NCI-H510A treated with DMSO at 0.1 percent for 48 hours (cell line): ENCODE results near the gene DUXA.
"Not testable (repeated sequence)": the region's sequence is repeated elsewhere in the genome, so short reads cannot be mapped to it uniquely, and the experiment has no call there.

Experiments
- DNase-seq: peaks from one replicate; lab custom pipeline; 2025; lab: John Stamatoyannopoulos, UW

The DUXA gene

DNA sequence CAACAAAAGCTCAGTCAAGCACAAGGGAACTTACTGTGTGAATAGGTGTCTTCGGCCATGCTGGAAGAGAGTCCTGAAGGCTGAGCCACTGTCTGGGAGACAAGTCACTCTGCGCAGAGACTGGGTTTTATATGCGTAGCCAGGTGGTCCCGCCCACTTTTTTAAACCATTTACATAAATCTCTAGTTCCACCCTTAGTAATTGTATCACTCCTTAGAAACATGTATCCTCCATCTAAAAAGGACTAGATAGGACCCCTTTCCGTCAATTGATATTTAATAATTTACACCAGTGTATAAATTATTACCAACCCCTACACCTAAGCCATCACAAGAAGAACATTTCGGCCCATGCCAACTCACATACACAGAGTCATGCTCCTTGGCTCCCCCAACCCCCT lies at the start of gene DUXA:
Gene DUXA (minus strand): TSS at position 101 of the 400 bp plus-strand sequence. CDS start 42 bp downstream, at position 59.
- DNase-seq, result no peak

DNA sequence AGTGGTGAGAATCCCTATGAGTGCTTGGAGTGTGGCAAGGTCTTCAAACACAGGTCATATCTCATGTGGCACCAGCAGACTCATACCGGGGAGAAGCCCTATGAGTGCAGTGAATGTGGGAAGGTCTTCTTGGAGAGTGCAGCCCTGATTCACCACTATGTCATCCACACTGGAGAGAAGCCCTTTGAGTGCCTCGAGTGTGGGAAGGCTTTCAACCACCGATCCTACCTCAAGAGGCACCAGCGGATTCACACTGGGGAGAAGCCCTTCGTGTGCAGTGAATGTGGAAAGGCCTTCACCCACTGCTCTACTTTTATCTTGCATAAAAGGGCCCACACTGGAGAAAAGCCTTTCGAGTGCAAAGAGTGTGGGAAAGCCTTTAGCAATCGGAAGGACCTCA lies 44.8 kb upstream of the DUXA start:
- no peak for DNase-seq

DNA sequence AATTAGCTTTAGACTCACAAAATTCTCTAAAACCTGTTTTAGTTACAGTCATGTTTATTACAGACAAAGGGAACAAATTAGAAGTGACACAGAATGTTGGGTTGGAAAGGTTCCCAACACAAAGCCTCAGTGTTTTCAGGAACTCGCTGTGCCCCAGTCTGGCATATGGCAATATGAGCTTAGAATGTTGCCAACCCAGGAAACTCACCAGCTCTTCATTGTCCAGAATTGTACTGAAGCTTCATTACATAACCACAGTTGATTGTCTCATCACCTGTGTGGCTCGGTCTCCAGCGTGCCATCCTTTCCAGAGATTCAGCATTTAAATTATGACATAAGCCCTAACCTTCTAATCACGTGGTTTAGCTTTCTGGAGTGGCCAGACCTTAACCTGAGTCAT lies 43.1 kb upstream of the DUXA start:
- DNase-seq, result no peak

DNA sequence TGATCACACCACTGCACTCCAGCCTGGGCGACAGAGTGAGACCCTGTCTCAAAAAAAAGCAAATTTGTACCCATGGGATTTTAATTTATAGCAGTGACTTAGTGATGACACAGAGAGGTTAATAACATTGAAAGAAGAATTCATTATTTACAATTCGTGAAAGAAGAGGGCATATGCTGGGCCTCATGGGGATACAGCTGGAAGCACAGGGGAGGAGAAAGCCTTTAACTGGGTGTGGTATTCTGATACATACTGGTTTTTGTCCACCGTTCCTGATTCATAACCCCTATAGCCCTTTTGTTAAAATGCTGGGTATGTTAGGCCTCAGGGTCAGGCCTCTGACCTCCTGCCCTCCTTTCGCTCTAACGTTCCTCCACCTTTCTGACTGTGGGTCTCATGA lies 34.9 kb upstream of the DUXA start:
- no peak for DNase-seq

DNA sequence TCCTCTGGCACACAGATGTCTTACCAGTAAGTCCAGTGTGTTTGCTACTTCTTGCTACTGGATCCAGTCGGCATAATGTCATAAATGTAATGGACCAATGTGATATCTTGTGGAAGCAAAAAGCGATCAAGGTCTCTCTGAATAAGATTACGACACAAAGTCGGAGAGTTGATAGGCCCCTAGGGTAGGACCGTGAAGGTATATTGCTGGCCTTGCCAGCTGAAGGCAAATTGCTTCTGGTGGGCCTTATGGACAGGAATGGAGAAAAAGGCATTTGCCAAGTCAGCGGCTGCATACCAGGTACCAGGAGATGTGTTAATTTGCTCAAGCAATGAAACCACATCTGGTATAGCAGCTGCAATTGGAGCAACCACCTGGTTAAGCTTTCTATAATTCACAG lies 30.6 kb upstream of the DUXA start:
- not testable (repeated sequence) for DNase-seq

DNA sequence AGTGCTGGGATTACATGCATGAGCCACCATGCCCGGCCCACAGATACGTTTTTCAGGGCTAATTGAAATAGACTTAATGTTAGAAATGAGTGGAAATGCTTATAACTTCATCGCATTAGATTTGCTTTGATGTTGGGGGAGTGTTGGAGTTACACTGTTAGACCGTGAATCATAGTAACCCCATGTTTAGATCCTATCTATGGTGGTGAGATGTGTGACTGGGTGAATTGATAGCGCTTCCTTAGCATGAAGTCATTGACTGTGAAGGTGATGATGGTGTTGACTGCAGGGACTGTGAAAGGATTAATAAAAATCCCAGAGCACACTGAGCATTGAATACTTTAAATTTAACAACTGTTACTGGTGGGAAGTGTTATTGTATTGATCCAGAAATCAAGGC lies 25.7 kb upstream of the DUXA start:
- DNase-seq, result no peak

DNA sequence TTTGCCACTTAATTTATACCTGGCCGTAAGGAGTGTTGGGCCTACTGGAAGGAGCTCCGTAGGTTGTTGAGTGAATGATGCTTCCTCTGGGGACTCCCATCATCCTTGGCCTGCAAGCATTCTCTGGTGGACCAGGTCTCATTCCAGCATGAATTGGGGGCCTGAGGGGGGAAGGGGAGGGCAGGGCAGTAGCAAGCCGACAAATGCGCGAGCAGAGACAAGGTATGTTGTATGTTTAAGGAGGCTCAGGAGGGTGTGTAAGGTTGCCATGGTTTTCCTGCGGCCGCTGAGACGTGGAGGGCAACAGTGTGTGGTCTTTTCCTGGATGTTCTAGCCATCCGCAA lies 24.8 kb upstream of the DUXA start:
- no peak for DNase-seq

DNA sequence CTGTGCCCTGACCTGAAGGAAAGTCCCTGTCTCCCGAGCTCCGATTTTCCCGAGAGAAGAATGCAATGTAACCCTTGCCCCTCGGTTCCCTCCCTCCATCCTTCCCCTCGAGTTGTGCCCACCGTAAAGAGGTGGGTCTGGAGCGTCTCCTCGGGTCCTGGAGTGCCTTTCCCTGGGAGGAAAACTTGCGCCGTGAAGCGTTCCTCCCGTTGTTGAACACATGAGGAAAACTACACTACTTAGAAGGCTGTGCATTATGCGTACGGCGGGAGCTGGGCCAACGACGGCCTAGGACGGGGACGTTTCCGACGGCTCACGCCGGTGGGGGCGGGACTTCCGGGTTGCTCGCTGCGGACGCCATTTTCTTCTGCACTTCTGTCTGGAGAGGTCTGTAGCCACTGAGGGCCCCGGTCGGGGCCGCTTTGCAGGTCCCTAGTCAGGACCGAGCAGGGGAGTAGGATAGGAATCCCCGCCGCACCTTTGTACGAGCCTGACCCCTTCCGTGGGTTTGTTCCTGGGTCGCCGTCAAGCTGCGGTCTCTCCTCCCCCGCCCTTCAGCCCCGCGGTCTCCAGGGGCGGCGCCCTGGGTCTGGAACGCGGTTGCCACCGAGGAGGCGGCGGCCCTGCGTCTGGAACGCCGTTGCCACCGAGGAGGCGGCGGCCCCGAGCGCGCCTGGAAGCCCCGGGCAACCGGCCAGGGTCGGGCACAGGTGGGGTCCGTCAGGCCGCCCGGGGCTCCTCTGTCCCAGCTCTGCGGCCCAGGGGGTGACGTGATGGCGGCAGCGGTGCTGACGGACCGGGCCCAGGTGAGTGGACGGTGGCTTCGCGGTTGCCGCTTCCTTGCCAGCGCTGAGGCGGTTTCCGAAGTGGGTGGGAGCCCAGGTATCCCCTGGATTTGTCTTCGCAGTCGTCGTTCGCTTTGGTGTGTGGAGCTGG lies 24.1 kb upstream of the DUXA start, which contains the start of gene ZNF264:
Gene ZNF264 (plus strand): TSS at position 360 of the 936 bp plus-strand sequence. CDS start 414 bp downstream, at position 774.
- DNase-seq, result peak; percentile 87

DNA sequence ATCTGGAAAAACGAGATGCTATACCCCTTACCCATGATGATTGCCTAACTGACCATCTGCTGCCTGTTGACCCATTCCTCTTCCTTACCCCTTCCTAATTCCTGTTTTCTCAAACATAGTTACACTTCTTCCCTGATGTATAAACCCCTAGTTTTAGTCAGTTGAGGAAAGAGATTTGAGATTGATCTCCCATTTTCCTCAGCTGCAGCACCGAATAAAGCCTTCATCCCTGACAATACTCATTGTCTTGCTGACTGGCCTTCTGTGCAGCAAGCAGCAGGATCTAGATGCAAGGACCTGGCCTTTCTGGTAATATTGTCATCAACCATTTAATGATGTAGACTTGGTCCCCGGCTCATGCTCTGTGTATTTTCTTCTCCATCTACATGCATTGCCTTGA lies 23.0 kb upstream of the DUXA start:
- DNase-seq, result no peak

DNA sequence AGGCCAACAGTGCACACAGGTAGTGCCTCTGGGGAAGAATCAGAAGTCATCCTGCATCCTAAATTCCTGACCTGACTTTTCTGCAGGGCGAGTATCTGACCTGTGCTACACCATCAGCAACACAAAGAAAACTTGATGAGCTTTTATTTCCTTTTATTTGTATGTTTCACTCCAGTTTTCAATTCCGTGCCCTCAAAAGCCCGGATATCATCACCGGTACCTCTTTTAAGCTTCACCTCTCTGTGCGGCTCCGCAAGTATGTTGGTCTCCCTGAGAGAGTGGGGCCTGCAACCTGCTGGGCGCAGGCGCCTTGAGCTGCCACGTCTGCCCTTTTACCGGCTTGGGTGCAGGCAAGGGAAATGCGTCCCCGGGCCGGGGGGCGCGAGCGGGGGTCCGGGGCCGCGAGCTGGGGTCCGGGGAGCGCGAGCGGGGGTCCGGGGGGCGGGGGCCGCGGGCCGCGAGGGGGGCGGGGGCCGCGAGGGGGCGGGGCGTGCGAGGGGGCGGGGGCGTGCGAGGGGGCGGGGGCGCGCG lies 4.3 kb upstream of the DUXA start:
- DNase-seq, result no peak

DNA sequence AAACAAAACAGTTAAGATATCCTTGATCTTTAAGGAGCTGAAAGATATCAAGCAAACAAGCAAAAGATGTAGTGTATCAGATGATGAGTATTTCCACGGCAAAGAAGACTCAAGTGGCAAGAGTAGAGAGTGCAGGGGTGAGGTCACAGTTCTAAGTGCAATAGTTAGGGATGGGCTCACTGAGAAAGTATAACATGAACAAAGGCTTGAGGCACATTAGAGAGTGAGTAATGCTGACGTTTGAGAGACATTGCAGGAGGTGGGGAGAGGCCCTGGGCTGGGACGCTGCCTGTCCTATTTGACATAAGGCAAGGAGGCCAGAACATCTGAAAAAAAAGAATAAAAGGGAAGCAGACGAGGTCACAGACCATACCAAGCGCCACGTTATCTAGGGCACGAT lies 1.4 kb downstream of the DUXA start:
- no peak for DNase-seq

DNA sequence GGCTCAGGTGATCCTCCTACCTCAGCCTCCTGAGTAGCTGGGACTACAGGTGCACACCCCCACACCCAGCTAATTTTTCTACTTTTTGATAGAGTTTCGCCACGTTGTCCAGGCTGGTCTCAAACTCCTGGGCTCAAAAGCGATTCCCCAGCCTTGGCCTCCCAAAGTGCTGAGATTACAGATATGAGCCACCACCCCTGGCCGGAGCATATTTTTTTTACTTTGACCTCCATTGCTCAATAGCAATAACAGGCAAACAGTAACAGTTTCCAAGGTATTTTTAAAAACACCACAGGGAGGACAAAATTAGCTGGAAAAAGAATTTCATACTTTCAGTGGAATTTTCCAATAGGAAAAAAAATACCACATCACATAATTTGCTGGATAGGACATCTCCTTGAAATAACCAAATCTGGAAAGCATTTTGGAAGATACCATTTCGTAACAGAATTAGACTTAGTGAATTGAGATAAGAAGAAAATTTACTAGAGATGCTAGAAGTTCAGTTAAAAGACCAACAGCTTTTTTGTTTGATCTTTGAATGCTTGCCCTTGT lies 5.2 kb downstream of the DUXA start:
- DNase-seq, result no peak

DNA sequence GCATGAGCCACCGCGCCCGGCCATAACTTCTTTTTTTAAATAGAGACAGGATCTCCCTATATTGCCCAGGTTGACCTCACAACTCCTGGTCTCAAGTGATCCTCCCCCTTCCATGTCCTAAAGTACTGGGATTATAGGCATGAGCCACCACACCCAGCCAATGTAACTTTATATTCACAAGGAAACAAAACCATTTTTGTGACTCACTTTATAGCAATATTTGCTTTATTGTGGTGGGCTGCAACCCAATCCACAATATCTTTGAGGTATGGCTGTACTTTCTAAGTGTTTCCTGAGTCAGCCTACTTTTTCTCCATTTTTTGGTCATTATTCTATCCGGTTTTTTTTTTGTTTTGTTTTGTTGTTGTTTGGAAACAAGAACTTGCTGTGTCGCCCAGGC lies 14.4 kb downstream of the DUXA start:
- DNase-seq, result no peak

DNA sequence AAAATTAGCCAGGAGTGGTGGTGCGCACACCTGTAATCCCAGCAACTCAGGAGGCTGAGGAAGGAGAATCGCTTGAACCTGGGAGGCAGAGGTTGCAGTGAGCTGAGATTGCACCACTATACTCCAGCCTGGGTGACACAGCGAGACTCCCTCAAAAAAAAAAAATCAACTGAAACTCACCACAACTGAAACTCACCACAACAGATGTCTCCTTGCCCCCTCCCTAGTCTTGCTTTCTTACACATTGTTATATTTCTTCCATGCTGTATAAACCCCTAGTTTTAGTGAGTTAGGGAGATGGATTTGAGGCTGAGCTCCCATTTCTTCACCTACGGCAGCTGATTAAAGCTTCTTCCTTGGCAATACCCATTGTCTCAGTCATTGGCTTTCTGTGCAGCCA lies 25.6 kb downstream of the DUXA start:
- no peak for DNase-seq

DNA sequence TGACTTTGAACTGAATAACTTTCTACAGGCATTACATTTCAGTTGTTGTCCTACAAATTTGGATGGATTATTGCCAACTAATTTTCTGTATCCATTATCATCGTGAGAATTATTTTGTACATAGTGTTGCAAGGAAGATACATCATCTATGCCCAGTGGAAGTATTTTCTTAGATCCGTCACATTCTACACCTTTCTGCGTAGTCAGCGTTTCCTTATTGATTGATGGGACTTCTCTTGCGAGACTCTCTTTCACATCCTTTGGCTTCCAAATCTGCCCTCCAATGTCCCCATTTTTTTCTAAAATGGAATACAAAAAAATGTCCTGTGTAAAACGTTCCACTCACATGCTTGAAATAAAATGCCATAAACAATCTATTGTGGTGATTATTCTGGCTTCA lies 31.5 kb downstream of the DUXA start:
- no peak for DNase-seq

DNA sequence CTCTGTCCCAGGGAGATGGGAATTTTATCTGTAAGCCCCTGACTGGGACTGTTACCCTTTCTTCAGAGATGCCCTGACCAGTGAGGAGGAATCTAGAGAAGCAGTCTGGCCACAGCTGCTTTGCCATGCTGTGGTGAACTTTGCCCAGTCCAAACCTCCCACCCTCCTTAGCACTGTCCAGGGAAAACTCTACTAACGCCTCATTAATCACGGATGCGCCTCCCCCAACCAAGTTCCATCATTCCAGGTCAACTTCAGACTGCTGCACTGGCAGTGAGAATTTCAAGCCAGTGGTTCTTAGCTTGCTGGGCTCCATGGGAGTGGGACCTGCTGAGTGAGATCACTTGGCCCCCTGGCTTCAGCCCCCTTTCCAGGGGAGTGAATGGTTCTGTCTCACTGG lies 39.9 kb downstream of the DUXA start:
- not testable (repeated sequence) for DNase-seq

DNA sequence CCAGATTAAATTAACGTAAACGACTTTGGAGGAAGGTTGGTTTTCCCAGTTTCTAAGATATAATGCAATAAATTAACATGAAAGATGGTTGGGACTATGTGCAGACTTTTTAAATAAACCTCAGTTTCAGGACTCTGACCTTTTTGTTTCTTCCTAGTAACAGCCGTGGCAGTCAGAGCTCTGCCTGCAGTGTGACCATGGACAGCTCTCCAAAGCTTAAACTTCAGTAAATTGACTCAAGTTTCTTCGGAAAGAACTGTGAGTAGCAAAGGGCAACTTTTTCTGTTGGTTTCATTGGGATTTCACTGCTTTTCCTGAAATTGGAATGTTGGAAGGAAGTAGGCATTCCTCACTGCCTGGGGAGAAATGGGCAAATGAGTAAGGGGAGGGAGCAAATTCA lies 43.4 kb downstream of the DUXA start:
- DNase-seq, result no peak

DNA sequence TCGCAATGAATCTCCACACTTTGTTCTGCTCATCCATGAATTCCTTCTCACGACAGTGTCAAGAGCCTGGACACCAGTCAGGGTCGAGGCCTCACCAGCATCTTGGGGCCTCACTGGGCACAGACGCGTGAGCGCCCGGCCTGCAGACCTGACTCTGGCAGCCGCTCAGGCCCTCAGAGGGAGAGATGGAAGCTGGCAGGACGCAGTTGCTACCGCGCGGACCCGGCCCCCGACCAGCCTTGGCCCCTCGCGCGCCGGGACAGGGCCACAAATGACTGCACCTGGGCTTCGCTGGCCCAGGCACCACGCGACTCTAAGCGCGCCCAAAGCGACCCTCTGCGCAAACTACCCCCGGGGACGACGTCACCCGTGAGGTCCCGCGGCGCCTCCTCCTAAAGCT lies 48.4 kb downstream of the DUXA start:
- no peak for DNase-seq

DNA sequence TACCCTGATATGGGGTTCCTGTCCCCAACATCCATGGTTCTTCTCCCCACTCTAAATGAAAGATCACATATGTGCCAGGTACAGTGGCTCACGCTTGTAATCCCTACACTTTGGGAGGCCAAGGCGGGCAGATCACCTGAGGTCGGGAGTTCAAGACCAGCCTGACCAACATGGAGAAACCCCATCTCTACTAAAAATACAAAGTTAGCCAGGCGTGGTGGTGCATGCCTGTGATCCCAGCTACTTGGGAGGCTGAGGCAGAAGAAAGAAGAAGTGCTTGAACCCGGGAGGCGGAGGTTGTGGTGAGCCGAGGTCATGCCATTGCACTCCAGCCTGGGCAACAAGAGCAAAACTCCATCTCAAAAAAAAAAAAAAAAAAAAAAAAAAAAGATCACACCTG lies 53.8 kb downstream of the DUXA start:
- DNase-seq, result not testable (repeated sequence)

DNA sequence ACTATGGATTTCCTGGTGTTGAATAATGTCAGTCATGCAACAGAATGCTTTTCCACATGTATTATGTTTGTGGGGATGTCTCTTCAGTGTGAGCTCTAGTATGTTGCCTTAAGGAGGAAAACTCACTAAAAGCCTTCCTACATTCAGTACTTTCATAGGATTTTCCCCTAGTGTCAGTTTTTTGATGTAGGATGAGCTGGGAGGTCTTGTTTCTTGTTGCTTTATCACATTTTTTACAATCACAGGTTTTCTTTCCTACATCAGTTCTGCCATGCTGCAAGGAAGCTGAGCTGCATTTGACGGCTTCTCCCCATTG lies 56.0 kb downstream of the DUXA start:
- no peak for DNase-seq

DNA sequence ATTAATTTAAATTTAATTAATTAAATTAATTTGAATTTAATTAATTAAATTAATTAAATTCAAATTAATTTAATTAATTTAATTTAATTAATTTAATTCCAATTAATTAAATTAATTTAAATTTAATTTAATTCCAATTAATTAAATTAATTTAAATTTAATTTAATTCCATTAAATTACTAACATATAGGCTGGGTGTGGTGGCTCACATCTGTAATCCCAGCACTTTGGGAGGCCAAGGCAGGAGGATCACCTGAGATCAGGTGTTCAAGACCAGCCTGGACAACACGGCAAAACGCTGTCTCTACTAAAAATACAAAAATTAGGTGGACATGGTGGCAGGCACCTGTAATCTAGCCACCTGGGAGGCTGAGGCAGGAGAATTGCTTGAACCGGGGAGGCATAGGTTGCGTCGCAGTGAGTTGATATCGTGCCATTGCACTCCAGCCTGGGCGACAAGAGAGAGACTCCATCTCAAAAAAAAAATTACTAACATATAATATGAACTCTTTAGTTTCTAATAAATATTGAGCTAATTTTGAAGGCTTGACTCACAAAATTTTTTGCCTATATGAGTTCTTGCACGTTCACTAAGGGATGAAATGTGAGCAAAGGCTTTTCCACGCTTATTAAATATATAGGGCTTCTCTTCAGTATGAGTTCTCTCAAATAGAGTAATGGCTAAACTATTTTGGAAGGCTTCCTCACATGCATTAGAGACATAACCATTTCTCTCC lies 56.5 kb downstream of the DUXA start:
- no peak for DNase-seq

DNA sequence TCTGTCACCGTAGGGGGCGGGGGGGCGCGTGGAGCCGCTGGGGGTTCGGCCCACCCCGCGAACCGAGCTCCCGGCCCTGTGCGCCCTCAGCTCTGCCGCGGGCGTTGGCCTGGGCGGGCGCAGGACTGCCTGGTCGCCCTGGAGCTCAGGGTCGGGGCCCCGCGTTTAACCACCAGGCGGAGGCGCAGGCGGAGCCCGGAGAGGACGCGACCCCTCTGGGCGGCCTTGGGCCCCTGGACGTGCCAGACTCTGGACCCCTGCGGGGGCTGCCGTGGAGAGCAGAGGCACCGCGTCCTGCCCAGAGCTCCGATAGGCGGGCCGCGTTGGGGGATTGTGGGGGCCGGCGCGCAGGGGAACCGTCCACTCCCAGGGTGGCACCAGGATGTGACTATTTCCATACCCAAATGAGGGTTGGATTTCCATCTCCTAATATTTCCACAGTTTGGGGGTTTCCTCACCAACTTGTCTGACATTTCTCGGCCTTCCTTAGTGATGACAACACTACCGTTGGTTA lies 60.5 kb downstream of the DUXA start:
- DNase-seq, result no peak
